ENCODE results near the gene NAALADL2.

GRCh38 chr3:175746308-175746707 is 887.2 kb downstream of the NAALADL2 start:
- TF ChIP-seq CTCF (conservative IDR thresholded peaks at IDR 0.05; ENCODE audit: low read depth, low read length) (no peak), POLR2A (IDR thresholded peaks at IDR 0.05; ENCODE audit: low read depth, low read length) (no peak)

Data from IMR-90 (cell line).